Measurements from ENCODE around the gene BCL2L13. TPM values are rescaled to one million over a fixed set of nuclear protein-coding genes. Genes with fewer than 3 reads are reported as not detected.

BCL2L13 gene
- total RNA-seq, 4 donors from 2014 or later: 15.3 to 35.3 (median 30.1) TPM

GRCh38 chr22:17724678-17725499 is 86.3 kb downstream of the BCL2L13 start:
- TF ChIP-seq POLR2A (IDR thresholded peaks at IDR 0.05) (no peak), CTCF (IDR thresholded peaks at IDR 0.05) (no peak)
- Histone ChIP-seq H3K9me3 (no peaks in the 10 kb centered on the region), H3K27ac (no peak overlapping the region), H3K36me3 (no peaks in the 10 kb centered on the region), H3K4me1 (no peaks in the 10 kb centered on the region), H3K4me3 (no peak overlapping the region), H3K27me3 (no peaks in the 10 kb centered on the region)
- no peak for DNase-seq
- intact Hi-C loops (cut with DNase I; ENCODE audit: low total_unique reads): no loop called here

- intact Hi-C loops (cut with DNase I; ENCODE audit: low total_unique reads): no loop called here
- H3K4me1 ChIP-seq: no peaks in the 10 kb centered on the region
- no peaks in the 10 kb centered on the region for H3K36me3 ChIP-seq
- TF ChIP-seq CTCF (IDR thresholded peaks at IDR 0.05) (no peak), POLR2A (IDR thresholded peaks at IDR 0.05) (no peak)
- no peak overlapping the region for H3K27ac ChIP-seq
- H3K9me3 ChIP-seq: no peaks in the 10 kb centered on the region
- DNase-seq: no peak
- no peaks in the 10 kb centered on the region for H3K27me3 ChIP-seq
- no peak overlapping the region for H3K4me3 ChIP-seq
Observed at GRCh38 chr22:17725500-17725796, 86.9 kb downstream of the BCL2L13 start.

- H3K4me3 ChIP-seq: no peak overlapping the region
Observed at GRCh38 chr22:17726006-17726927, 87.7 kb downstream of the BCL2L13 start.

GRCh38 chr22:17726928-17727897 is 88.7 kb downstream of the BCL2L13 start:
- H3K4me3 ChIP-seq: no peak overlapping the region
- H3K9me3 ChIP-seq: no peaks in the 10 kb centered on the region
- H3K27ac ChIP-seq: no peak overlapping the region
- no peaks in the 10 kb centered on the region for H3K4me1 ChIP-seq
- no peaks in the 10 kb centered on the region for H3K27me3 ChIP-seq
- H3K36me3 ChIP-seq: no peaks in the 10 kb centered on the region
- TF ChIP-seq POLR2A (IDR thresholded peaks at IDR 0.05) (no peak), CTCF (IDR thresholded peaks at IDR 0.05) (no peak)
- no peak for DNase-seq
- intact Hi-C loops (cut with DNase I; ENCODE audit: low total_unique reads): no loop called here

More at GRCh38 chr22:17726006-17726927, 87.7 kb downstream of the BCL2L13 start:
- TF ChIP-seq CTCF (IDR thresholded peaks at IDR 0.05) (no peak), POLR2A (IDR thresholded peaks at IDR 0.05) (no peak)
- H3K27ac ChIP-seq: no peak overlapping the region
- intact Hi-C loops (cut with DNase I; ENCODE audit: low total_unique reads): no loop called here
- DNase-seq: no peak
- H3K27me3 ChIP-seq: no peaks in the 10 kb centered on the region
- H3K36me3 ChIP-seq: no peaks in the 10 kb centered on the region
- H3K9me3 ChIP-seq: no peaks in the 10 kb centered on the region
- no peaks in the 10 kb centered on the region for H3K4me1 ChIP-seq

Data from uterus (tissue), 4 donors.